Muscle of leg (tissue), 11 donors: Measurements from ENCODE around the gene VAV2. TPM values are rescaled to one million over a fixed set of nuclear protein-coding genes. Genes with fewer than 3 reads are reported as not detected.

ENCODE experiments used
- DNase-seq: peaks from one replicate; pipeline ENCODE4 v3.0.0; 2013
- H3K27ac ChIP-seq: one replicate; pipeline ENCODE4 v1.5.1; 2013; ENCODE audit warnings: mild to moderate bottlenecking, low read length, control low read depth
- H3K27me3 ChIP-seq: one replicate; pipeline ENCODE4 v1.6.1; 2013; ENCODE audit warnings: low read length; ENCODE audit not compliant: control insufficient read depth, insufficient read depth
- H3K36me3 ChIP-seq: one replicate; pipeline ENCODE4 v1.6.1; 2013; ENCODE audit warnings: low read length; ENCODE audit not compliant: control insufficient read depth, insufficient read depth
- H3K4me1 ChIP-seq: one replicate; pipeline ENCODE4 v1.6.1; 2013; ENCODE audit warnings: low read length; ENCODE audit not compliant: control insufficient read depth, insufficient read depth
- H3K4me3 ChIP-seq: one replicate; pipeline ENCODE4 v1.5.1; 2013; ENCODE audit warnings: low read length, control low read depth
- H3K9me3 ChIP-seq: replicated peaks from 2 replicates; pipeline ENCODE4 v1.6.1; 2013; ENCODE audit warnings: low read depth, low read length; ENCODE audit not compliant: control insufficient read depth
- WGBS: methylation state at CpG from one replicate; pipeline ENCODE4 v1.1.5; 2013; ENCODE audit warnings: missing lambda C conversion rate; ENCODE audit not compliant: insufficient coverage; 5-methylcytosine and 5-hydroxymethylcytosine counted together
- polyA plus RNA-seq, 8 donors: library from polyadenylated mRNA; unstranded; fragments of 120-200 nt; gene quantifications; one replicate each; pipeline versions ENCODE4 v1.2.1 to v1.2.3, GENCODE V29; 2013; ENCODE audit warnings: inconsistent platforms in 1 of 8, low replicate concordance in 1 of 8; ENCODE audit not compliant: insufficient read length in 8 of 8, insufficient read depth in 1 of 8
- total RNA-seq: library from RNA; stranded (reverse); fragments of 120-200 nt; gene quantifications from one replicate; pipeline ENCODE4 v1.2.4, GENCODE V29; 2013

Gene VAV2
- total and polyA plus RNA-seq, 9 donors: 7.4 to 19.1 (median 16.0) TPM

DNA sequence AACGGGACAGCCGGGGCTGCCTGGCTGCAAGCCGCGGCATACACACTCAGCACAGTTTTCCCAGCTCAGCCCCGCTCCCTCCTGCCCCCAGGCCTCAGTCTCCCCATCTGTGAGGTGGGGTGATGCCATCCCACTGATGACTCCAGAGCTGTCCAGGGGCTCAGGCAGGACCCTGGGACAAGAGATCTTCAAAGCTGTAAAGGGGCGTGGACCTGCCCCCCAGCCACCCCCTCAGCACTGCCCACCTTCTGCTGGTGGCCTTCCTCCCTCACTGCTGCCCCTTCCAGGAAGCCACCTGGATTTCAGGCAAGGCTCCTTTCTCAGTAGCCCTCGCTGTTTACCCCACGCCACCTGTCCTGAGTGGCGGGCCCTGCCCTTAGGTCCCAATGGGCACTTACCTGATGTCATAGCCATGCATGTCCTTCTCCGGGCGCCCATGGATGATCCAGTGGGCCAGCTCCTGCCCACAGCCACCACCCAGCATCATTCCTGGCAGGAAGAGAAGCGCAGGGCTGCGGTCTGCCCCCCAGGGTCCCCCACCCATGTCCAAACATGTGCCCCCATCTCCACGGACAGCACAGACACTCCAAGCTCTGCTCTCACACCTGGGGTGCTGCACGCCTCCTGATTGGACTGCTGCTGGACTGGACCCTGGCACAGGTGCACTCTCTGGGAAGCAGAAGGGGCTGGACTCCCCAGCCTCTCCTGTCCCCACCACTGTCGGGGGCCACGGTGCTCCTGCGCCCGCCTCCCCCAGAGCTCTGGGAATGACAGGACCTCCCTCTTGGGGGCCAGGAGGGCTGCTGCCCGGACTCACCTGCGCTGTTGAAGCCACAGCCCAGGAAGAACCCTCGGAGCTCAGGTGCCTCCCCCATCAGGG is 279.7 kb downstream of the VAV2 start:
- no peak overlapping the region for H3K27ac ChIP-seq
- H3K4me3 ChIP-seq: no peak overlapping the region
- WGBS: 93% methylated on average over 16 of the region's 22 CpGs
- H3K9me3 ChIP-seq: no peaks in the 10 kb centered on the region
- no peak for DNase-seq
- no peaks in the 10 kb centered on the region for H3K36me3 ChIP-seq
- peaks cover 2% of the 10 kb centered on the region for H3K27me3 ChIP-seq
- H3K4me1 ChIP-seq: peaks cover 71% of the 10 kb centered on the region

Other genes with a start within 250 kb of the VAV2 start
- 9.3 TPM for gene BRD3OS, start 33.2 kb upstream of the VAV2 start, total RNA-seq
- gene BRD3OS, start 33.2 kb upstream of the VAV2 start, polyA plus RNA-seq: 10 to 100 TPM in 4 of 8 donors, 1 to 10 TPM in 4; 7.8 to 10.5 (median 9.9) TPM
- gene BRD3, start 75.7 kb upstream of the VAV2 start, total RNA-seq: 16.8 TPM
- 10 to 100 TPM; 46.7 to 77.9 (median 63.3) TPM for gene BRD3, start 75.7 kb upstream of the VAV2 start, polyA plus RNA-seq
- gene WDR5, start 143.8 kb upstream of the VAV2 start, total RNA-seq: 25.1 TPM
- gene WDR5, start 143.8 kb upstream of the VAV2 start, polyA plus RNA-seq: 10 to 100 TPM; 42.0 to 60.2 (median 48.2) TPM
- 26.3 TPM for gene RNU6ATAC, start 172.2 kb upstream of the VAV2 start, total RNA-seq
- gene RNU6ATAC, start 172.2 kb upstream of the VAV2 start, polyA plus RNA-seq: 1 to 10 TPM in 1 of 8 donors, not detected in 7; 1.1 TPM